ENCODE measurements around the gene RABGAP1L.
"Not testable (repeated sequence)": the region's sequence is repeated elsewhere in the genome, so short reads cannot be mapped to it uniquely, and the experiment has no call there.

DNA sequence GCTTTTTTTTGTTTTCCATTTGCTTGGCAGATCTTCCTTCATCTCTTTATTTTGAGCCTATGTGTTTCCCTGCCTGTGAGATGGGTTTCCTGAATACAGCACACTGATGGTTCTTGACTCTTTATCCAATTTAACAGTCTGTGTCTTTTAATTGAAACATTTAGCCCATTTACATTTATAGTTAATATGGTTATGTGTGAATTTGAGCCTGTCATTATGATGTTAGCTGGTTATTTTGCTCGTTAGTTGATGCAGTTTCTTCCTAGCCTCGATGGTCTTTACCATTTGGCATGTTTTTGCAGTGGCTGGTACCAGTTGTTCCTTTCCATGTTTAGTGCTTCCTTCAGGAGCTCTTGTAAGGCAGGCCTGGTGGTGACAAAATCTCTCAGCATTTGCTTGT lies 384.1 kb downstream of the RABGAP1L start:
- not testable (repeated sequence) for TF ChIP-seq ZNF274 (IDR thresholded peaks at IDR 0.05; ENCODE audit: borderline replicate concordance, extremely low read depth, low read length)
- TF ChIP-seq, protein P1, sequence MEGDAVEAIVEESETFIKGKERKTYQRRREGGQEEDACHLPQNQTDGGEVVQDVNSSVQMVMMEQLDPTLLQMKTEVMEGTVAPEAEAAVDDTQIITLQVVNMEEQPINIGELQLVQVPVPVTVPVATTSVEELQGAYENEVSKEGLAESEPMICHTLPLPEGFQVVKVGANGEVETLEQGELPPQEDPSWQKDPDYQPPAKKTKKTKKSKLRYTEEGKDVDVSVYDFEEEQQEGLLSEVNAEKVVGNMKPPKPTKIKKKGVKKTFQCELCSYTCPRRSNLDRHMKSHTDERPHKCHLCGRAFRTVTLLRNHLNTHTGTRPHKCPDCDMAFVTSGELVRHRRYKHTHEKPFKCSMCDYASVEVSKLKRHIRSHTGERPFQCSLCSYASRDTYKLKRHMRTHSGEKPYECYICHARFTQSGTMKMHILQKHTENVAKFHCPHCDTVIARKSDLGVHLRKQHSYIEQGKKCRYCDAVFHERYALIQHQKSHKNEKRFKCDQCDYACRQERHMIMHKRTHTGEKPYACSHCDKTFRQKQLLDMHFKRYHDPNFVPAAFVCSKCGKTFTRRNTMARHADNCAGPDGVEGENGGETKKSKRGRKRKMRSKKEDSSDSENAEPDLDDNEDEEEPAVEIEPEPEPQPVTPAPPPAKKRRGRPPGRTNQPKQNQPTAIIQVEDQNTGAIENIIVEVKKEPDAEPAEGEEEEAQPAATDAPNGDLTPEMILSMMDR (IDR thresholded peaks at IDR 0.05; ENCODE audit: control extremely low read depth in 1 of 3, insufficient read depth in 1 of 3, low read depth in 1 of 3, low read length in 3 of 3): not testable (repeated sequence)

All from H1 (cell line).